Smooth muscle cell of trachea (primary cell): ENCODE results near the gene MAST1. TPM values are rescaled to one million over a fixed set of nuclear protein-coding genes. Genes with fewer than 3 reads are reported as not detected.

ENCODE experiments used
- total RNA-seq: library from RNA; depleted of rRNA; stranded (reverse); fragments of >200 nt; gene quantifications from 2 replicates; pipeline ENCODE4 v1.2.1, GENCODE V29; 2014

Gene MAST1
- 0.15 and 3.3 TPM in 2 replicates for total RNA-seq

DNA sequence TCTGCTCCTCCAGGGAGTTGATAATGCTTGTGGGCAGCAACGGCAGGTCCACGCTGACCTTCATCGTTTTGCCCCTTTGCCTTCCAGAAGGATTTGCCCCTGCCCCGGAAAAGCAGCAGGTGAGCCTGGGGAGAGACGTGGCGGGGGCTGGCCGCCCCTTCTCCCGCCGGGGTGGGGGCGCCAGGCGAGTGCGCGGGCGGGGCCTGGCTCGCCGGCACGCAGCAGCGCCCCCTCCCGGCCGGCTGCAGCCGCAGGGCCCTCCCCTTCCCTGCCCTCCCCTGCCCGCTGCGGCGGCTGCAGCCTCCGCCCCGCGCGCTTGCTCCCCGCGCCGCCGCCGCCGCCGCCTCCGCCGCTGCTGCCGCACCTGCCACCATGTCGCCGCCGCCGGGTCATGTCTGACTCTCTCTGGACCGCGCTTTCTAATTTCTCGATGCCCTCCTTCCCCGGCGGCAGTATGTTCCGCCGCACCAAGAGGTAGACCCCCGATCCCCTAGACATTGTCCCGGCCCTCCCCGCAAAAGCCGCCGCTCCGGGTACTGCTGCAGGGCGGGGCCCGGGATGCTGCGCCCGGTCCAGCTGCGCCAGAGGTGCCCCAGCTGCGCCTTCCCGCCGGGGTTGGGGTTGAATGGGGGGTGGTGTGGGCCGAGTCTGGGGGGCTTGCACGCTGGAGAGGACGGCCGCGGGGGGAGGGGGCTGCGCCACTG, at the start of gene MAST1:
Gene MAST1, plus strand, starts transcription at position 334 of the 704 bp plus-strand sequence. Its CDS starts 58 bp downstream, at position 392.

DNA sequence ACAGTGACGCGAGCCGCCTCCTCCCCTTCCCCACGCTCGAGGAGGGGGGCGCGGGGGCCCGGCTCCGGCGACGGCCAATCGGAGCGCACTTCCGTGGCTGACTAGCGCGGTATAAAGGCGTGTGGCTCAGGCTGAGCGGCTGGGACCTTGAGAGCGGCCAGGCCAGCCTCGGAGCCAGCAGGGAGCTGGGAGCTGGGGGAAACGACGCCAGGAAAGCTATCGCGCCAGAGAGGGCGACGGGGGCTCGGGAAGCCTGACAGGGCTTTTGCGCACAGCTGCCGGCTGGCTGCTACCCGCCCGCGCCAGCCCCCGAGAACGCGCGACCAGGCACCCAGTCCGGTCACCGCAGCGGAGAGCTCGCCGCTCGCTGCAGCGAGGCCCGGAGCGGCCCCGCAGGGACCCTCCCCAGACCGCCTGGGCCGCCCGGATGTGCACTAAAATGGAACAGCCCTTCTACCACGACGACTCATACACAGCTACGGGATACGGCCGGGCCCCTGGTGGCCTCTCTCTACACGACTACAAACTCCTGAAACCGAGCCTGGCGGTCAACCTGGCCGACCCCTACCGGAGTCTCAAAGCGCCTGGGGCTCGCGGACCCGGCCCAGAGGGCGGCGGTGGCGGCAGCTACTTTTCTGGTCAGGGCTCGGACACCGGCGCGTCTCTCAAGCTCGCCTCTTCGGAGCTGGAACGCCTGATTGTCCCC, 46.8 kb upstream of the MAST1 start, which contains the start of gene JUNB:
Gene JUNB, plus strand, starts transcription at position 142 of the 706 bp plus-strand sequence. Its CDS starts 286 bp downstream, at position 428.

DNA sequence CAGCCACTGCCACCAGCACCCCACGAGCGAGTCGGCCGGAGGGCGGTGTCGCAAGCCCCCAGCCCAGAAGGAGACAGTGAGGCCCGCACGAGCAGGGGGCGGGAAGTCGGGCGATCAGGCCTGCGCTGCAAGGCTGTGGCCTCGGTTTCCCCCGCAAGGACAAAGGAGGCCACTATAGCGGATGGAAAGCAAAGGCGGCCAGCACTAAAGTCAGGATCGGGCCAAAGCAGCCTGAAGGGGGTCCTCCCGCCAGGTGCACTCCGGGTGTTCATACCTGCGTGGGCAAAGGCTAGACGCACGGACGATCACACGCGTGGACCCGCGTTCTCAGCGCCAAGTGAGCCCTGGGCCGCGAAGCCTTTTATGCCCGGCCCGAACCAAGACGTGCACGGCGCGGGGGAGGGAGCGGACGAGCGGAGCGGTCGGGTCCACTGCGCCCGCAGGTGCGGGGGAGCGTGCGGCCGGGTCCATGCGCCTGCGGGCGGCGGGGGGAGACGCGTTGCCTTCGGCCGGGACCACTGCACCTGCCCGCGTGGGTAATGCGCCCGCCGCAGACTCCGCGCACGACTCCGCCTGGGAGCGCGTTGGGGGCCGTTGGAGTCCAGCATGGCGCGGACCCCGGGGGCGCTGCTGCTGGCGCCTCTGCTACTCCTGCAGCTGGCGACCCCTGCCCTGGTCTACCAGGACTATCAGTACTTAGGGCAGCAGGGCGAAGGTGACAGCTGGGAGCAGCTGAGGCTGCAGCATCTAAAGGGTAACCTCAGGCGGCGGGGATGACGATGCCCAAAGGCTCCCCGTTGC, 36.6 kb upstream of the MAST1 start, which contains the start of the genes PRDX2 and THSD8:
Gene PRDX2, minus strand, starts transcription at position 335 of the 801 bp plus-strand sequence. CDS start 539 bp downstream, outside the sequence.
Gene THSD8, plus strand, starts transcription at position 604 of the 801 bp plus-strand sequence. Its CDS starts 3 bp downstream, at position 607.

DNA sequence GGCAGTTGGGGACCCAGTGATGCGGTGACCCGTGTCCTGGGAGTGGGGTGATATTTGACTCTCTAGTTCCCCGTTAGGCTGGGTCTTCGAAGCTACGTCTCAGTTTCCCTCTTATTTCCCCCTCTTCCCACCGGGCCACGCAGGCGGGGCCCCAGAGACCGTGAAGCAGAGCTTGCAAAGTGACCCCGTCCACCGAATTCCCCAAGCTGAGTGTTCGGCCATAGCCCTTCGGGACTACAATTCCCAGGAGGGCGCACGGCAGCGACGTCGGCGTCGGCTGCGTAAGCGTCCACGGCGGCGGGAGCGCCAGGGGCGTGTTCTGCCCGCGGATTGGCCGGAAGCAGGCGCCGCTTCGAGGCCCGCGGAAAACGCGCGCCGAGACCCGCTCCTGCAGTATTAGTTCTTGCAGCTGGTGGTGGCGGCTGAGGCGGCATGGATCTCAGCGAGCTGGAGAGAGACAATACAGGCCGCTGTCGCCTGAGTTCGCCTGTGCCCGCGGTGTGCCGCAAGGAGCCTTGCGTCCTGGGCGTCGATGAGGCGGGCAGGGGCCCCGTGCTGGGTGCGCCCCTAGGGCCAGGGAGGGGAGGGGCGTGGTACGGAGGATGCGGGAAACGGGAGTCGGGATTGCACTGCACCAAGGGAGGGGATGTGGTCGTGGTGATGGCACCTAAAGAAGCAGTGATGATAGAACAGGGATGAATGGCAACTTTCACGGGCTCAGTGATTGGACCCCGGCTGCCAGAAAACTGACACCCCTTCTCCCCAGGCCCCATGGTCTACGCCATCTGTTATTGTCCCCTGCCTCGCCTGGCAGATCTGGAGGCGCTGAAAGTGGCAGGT, 31.9 kb upstream of the MAST1 start, which contains the start of gene RNASEH2A:
Gene RNASEH2A, plus strand, starts transcription at position 343 of the 840 bp plus-strand sequence. Its CDS starts 90 bp downstream, at position 433.

DNA sequence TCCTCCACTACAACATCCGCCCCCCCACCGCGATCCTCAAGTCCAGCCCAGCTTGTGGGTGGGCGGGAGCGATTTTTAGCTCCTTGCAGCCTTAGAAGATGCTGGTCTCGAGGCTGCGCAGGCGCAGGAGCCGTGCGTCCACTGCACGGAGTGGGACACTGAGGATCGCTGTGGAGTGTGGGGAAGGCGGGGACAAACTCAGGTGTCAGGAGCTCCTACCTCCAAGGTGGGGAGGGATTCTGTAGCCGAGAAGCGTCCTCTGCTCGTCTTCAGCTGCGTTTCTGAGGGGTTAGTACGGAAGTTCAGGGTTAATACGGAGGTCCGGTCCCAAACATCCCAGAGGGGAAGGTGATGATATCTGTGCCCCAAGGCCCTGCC, 3.8 kb upstream of the MAST1 start, which contains the start of gene RTBDN:
Gene RTBDN, minus strand, starts transcription at position 14 of the 378 bp plus-strand sequence. CDS start 4,600 bp downstream, outside the sequence.

DNA sequence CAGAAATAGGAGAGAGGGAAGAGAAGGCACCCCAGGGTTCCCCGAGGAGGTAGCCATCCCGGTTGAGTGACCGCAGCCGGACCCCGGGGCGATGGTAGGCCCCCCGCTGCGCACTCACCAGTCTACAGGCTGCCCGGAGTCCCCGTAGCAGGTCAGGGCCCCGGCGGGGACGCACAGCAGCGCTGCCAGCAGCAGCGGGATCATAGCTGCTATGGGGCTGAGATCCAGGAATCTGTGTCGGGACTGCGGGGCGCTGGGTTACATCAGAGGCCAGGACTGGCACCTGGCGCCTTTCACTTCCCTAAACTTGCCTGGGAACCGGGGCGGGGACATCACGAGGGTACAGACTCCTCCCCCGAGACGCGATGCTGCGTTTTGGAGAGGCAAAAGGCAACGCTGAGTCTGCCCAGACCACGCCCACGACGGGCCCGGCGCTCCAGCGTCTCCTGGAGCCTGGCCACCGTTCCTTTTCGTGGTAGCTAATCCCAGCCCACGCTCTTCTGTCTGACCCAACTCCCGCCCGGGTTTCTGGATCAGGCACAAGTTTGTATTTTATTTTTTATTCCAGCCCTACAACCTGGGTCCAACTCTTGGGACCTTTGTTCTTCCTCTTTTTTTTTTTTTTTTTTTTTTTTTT, 43.0 kb downstream of the MAST1 start, which contains the start of gene DNASE2:
Gene DNASE2, minus strand, starts transcription at position 278 of the 637 bp plus-strand sequence. Its CDS starts 74 bp downstream, at position 204.

DNA sequence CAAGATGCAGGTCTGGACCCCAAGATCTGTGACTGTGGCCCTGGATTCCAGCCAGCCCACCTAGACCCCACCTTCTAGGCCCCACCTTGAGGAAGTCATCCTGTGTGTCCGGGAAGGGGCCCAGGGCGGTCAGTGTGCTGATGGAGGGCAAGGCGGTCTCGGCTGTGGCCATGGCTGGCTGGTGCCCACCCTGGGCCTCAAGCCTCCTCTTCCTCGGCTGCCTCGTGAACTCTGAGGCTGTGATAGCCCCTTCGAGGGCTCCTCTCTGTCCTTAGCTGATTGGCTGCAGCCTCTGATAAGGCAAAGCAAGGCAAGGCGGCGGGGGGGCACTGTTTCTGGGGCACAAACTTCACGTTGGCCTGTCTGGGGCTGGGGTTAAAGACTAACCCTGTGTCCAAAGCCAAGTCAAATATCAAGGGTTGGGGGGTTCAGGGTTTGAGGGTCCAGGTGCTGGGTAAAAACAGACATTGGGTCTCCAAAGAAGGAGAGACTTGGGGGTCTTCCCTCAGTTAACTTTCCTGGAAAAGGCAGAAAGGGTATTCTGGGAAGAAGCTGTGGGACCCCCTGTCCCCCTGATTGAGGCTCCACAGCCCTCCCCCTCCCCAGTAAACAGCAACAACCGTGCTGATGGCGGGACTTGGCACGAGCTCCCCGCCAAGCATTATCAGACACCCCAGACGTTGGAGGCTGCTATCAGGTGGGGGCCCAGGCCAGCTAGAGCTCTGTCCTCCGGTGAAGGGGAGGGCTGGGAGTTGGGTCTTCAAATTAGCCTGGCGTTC, 48.8 kb downstream of the MAST1 start, which contains the start of gene KLF1:
Gene KLF1, minus strand, starts transcription at position 233 of the 779 bp plus-strand sequence. Its CDS starts 61 bp downstream, at position 172.

DNA sequence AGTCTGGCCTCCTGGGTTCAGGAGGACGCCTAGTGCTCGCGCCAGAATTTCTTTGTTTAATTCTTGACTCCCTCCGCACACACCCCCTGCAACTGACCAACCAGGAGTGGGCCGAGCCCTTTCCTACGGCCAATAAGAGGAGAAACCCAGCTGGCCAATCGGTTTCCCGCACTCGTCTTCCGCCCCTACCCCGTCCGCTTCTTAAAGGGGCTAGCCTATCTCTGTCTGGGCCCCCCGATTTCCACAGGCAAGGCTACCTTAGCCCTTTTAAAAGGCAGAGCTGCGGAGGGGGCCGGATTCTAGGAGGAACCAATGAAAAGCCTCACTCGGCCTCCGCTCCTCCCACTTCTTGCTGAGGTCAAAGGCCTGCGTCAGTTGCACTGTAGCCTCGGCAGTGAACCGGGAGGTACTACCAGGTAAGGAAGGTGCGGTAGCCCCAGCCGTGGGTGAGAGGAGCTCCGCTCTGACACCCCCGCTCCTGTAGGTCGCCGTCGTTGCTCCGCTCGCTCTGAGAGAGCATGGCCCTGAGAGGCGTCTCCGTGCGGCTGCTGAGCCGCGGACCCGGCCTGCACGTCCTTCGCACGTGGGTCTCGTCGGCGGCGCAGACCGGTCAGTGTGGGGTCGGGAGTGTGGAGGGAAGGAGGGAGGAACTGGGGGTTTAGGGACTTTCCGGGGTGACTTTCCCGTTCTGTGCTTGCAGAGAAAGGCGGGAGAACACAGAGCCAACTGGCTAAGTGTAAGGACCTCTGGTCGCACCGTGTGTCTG, 52.7 kb downstream of the MAST1 start, which contains the start of gene GCDH:
Gene GCDH, plus strand, starts transcription at position 374 of the 766 bp plus-strand sequence. Its CDS starts 145 bp downstream, at position 519.

Other genes with a start within 250 kb of the MAST1 start
- gene ZNF490, start 227.7 kb upstream of the MAST1 start, total RNA-seq: 11.7 and 12.1 TPM in 2 replicates
- gene ZNF791, start 227.6 kb upstream of the MAST1 start, total RNA-seq: 11.1 and 18.6 TPM in 2 replicates
- 34.5 and 56.2 TPM in 2 replicates for gene MAN2B1, start 171.8 kb upstream of the MAST1 start, total RNA-seq
- gene WDR83, start 171.7 kb upstream of the MAST1 start, total RNA-seq: 10.6 and 14.4 TPM in 2 replicates
- 55.3 and 56.6 TPM in 2 replicates for gene DHPS, start 156.6 kb upstream of the MAST1 start, total RNA-seq
- gene GNG14, start 150.5 kb upstream of the MAST1 start, total RNA-seq: not detected in 2 replicates
- gene FBXW9, start 141.9 kb upstream of the MAST1 start, total RNA-seq: 4.6 and 8.3 TPM in 2 replicates
- gene TNPO2, start 114.6 kb upstream of the MAST1 start, total RNA-seq: 37.8 and 50.0 TPM in 2 replicates
- 124 and 148 TPM in 2 replicates for gene TRIR, start 103.8 kb upstream of the MAST1 start, total RNA-seq
- gene GET3, start 101.0 kb upstream of the MAST1 start, total RNA-seq: 93.5 and 107 TPM in 2 replicates
- 0.15 TPM in 1 of 2 replicates, not detected in the other for gene BEST2, start 86.7 kb upstream of the MAST1 start, total RNA-seq
- gene HOOK2, start 63.0 kb upstream of the MAST1 start, total RNA-seq: 24.9 and 28.0 TPM in 2 replicates
- 81.4 and 95.3 TPM in 2 replicates for gene JUNB, start 47.0 kb upstream of the MAST1 start, total RNA-seq
- 166 and 183 TPM in 2 replicates for gene PRDX2, start 36.7 kb upstream of the MAST1 start, total RNA-seq
- gene THSD8, start 36.4 kb upstream of the MAST1 start, total RNA-seq: 0.99 TPM in 1 of 2 replicates, not detected in the other
- 7.6 and 60.4 TPM in 2 replicates for gene RNASEH2A, start 31.9 kb upstream of the MAST1 start, total RNA-seq
- gene RTBDN, start 3.9 kb upstream of the MAST1 start, total RNA-seq: not detected in 2 replicates
- 22.8 and 30.9 TPM in 2 replicates for gene DNASE2, start 42.9 kb downstream of the MAST1 start, total RNA-seq
- 0.17 TPM in 1 of 2 replicates, not detected in the other for gene KLF1, start 48.7 kb downstream of the MAST1 start, total RNA-seq
- gene GCDH, start 52.6 kb downstream of the MAST1 start, total RNA-seq: 28.3 and 55.3 TPM in 2 replicates
- 0.15 TPM in 1 of 2 replicates, not detected in the other for gene SYCE2, start 80.8 kb downstream of the MAST1 start, total RNA-seq
- 46.3 and 80.1 TPM in 2 replicates for gene FARSA, start 95.2 kb downstream of the MAST1 start, total RNA-seq
- gene CALR, start 100.1 kb downstream of the MAST1 start, total RNA-seq: 1,350 and 1,500 TPM in 2 replicates
- gene RAD23A, start 107.3 kb downstream of the MAST1 start, total RNA-seq: 64.9 and 86.2 TPM in 2 replicates
- gene GADD45GIP1, start 118.7 kb downstream of the MAST1 start, total RNA-seq: 22.7 and 24.0 TPM in 2 replicates
- 0.29 TPM in 1 of 2 replicates, not detected in the other for gene DAND5, start 131.1 kb downstream of the MAST1 start, total RNA-seq
- gene NFIX, start 157.0 kb downstream of the MAST1 start, total RNA-seq: 168 and 204 TPM in 2 replicates